Epithelial cell of proximal tubule (primary cell): ENCODE data around the gene MRC1. TPM values are rescaled to one million over a fixed set of nuclear protein-coding genes. Genes with fewer than 3 reads are reported as not detected.
A peak's percentile ranks its signal among the peaks of the same experiment; 100 is the strongest.

Experiments
- DNase-seq: peaks from one replicate; pipeline ENCODE4 v3.0.0-alpha.2; 2011; ENCODE audit warnings: low read depth
- H3K4me3 ChIP-seq: 2 replicates; pipeline ENCODE4 v1.5.1; 2011; ENCODE audit warnings: low read depth, mild to moderate bottlenecking, low read length
- CTCF ChIP-seq: conservative IDR thresholded peaks from 2 replicates; pipeline ENCODE4 v1.5.1; 2012; ENCODE audit warnings: low read depth, mild to moderate bottlenecking, low read length
- total RNA-seq: library from RNA; depleted of rRNA; stranded (reverse); fragments of >200 nt; gene quantifications from 2 replicates; pipeline ENCODE4 v1.2.3, GENCODE V29; 2015

MRC1 gene
- total RNA-seq, 1 donor from 2014 or later: not detected

- no peak for DNase-seq
- TF ChIP-seq CTCF: no peak
- H3K4me3 ChIP-seq: no peak overlapping the region
Measured at GRCh38 chr10:17819836-17820235, 10.7 kb downstream of the MRC1 start.

GRCh38 chr10:17820943-17821342, 11.8 kb downstream of the MRC1 start:
- no peak for TF ChIP-seq CTCF
- no peak for DNase-seq
- no peak overlapping the region for H3K4me3 ChIP-seq

GRCh38 chr10:17821893-17822292, 12.7 kb downstream of the MRC1 start:
- no peak for DNase-seq
- no peak overlapping the region for H3K4me3 ChIP-seq
- no peak for TF ChIP-seq CTCF

- DNase-seq: no peak
- no peak for TF ChIP-seq CTCF
- no peak overlapping the region for H3K4me3 ChIP-seq
Measured at GRCh38 chr10:17831341-17831740, 22.2 kb downstream of the MRC1 start.

- no peak overlapping the region for H3K4me3 ChIP-seq
- no peak for TF ChIP-seq CTCF
- DNase-seq: no peak
Measured at GRCh38 chr10:17831896-17832295, 22.7 kb downstream of the MRC1 start.

GRCh38 chr10:17833656-17834055, 24.5 kb downstream of the MRC1 start:
- no peak overlapping the region for H3K4me3 ChIP-seq
- no peak for TF ChIP-seq CTCF
- no peak for DNase-seq

GRCh38 chr10:17835688-17836087, 26.5 kb downstream of the MRC1 start:
- H3K4me3 ChIP-seq: no peak overlapping the region
- DNase-seq: peak; percentile 85
- TF ChIP-seq CTCF: peak; percentile 25
